ENCODE data around the gene DNAI2.

GRCh38 chr17:74239172-74239571 is 34.9 kb upstream of the DNAI2 start:
- TF ChIP-seq NFYB (IDR thresholded peaks at IDR 0.05; ENCODE audit: extremely low read depth, insufficient read length) = no peak
- no peak for TF ChIP-seq MTF1 (CRISPR knock-in tag; IDR thresholded peaks at IDR 0.05; ENCODE audit: borderline replicate concordance)
- no peak for TF ChIP-seq ZNF639 (CRISPR knock-in tag; conservative IDR thresholded peaks at IDR 0.05 in 1 of 2, IDR thresholded peaks at IDR 0.05 in 1 of 2)
- TF ChIP-seq, protein P1, sequence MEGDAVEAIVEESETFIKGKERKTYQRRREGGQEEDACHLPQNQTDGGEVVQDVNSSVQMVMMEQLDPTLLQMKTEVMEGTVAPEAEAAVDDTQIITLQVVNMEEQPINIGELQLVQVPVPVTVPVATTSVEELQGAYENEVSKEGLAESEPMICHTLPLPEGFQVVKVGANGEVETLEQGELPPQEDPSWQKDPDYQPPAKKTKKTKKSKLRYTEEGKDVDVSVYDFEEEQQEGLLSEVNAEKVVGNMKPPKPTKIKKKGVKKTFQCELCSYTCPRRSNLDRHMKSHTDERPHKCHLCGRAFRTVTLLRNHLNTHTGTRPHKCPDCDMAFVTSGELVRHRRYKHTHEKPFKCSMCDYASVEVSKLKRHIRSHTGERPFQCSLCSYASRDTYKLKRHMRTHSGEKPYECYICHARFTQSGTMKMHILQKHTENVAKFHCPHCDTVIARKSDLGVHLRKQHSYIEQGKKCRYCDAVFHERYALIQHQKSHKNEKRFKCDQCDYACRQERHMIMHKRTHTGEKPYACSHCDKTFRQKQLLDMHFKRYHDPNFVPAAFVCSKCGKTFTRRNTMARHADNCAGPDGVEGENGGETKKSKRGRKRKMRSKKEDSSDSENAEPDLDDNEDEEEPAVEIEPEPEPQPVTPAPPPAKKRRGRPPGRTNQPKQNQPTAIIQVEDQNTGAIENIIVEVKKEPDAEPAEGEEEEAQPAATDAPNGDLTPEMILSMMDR (IDR thresholded peaks at IDR 0.05 in 2 of 3, conservative IDR thresholded peaks at IDR 0.05 in 1 of 3; ENCODE audit: insufficient read depth in 2 of 3, low read depth in 1 of 3, low read length in 3 of 3) = no peak
- no peak for TF ChIP-seq EP300 (IDR thresholded peaks at IDR 0.05; ENCODE audit: low read length)
- peak; percentile 47 for TF ChIP-seq MAX (CRISPR knock-in tag; IDR thresholded peaks at IDR 0.05)
- TF ChIP-seq MCM5 (IDR thresholded peaks at IDR 0.05; ENCODE audit: low read depth) = no peak
- no peak for TF ChIP-seq ZBTB11 (CRISPR knock-in tag; IDR thresholded peaks at IDR 0.05)
- TF ChIP-seq, protein P2, sequence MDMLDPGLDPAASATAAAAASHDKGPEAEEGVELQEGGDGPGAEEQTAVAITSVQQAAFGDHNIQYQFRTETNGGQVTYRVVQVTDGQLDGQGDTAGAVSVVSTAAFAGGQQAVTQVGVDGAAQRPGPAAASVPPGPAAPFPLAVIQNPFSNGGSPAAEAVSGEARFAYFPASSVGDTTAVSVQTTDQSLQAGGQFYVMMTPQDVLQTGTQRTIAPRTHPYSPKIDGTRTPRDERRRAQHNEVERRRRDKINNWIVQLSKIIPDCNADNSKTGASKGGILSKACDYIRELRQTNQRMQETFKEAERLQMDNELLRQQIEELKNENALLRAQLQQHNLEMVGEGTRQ (CRISPR knock-in tag; IDR thresholded peaks at IDR 0.05) = no peak
- TF ChIP-seq SP1 (CRISPR knock-in tag; IDR thresholded peaks at IDR 0.05) = no peak
- TF ChIP-seq, protein P3, sequence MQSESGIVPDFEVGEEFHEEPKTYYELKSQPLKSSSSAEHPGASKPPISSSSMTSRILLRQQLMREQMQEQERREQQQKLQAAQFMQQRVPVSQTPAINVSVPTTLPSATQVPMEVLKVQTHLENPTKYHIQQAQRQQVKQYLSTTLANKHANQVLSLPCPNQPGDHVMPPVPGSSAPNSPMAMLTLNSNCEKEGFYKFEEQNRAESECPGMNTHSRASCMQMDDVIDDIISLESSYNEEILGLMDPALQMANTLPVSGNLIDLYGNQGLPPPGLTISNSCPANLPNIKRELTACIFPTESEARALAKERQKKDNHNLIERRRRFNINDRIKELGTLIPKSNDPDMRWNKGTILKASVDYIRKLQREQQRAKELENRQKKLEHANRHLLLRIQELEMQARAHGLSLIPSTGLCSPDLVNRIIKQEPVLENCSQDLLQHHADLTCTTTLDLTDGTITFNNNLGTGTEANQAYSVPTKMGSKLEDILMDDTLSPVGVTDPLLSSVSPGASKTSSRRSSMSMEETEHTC (IDR thresholded peaks at IDR 0.05) = no peak

All from K562 (cell line).